Bronchial epithelial cell (primary cell): ENCODE results near the gene FOXO6. TPM values are rescaled to one million over a fixed set of nuclear protein-coding genes. Genes with fewer than 3 reads are reported as not detected.

Experiments
- DNase-seq: peaks from one replicate; pipeline ENCODE4 v3.0.0-alpha.2; 2010; ENCODE audit warnings: low read depth
- FAIRE-seq: peaks from 2 replicates; lab custom pipeline; 2011; peaks lifted over from hg19 to GRCh38; lab: Jason Lieb, UNC
- H3K27me3 ChIP-seq: 2 replicates; pipeline ENCODE4 v1.5.1; 2011; ENCODE audit warnings: low read length; ENCODE audit not compliant: control insufficient read depth, insufficient read depth
- H3K36me3 ChIP-seq: 2 replicates; pipeline ENCODE4 v1.5.1; 2011; ENCODE audit warnings: low read length; ENCODE audit not compliant: control insufficient read depth, insufficient read depth
- H3K4me3 ChIP-seq: 2 replicates; pipeline ENCODE4 v1.5.1; 2011; ENCODE audit warnings: mild to moderate bottlenecking, low read depth, low read length, control low read depth
- total RNA-seq: library from RNA; depleted of rRNA; stranded (reverse); fragments of >200 nt; gene quantifications from 2 replicates; pipeline ENCODE4 v1.2.1, GENCODE V29; 2014
- TF ChIP-seq, protein P1 (sequence below): IDR thresholded peaks from 2 replicates; pipeline ENCODE4 v1.5.1; 2011; ENCODE audit warnings: mild to moderate bottlenecking, moderate library complexity, low read length, control low read depth, inconsistent platforms; ENCODE audit not compliant: insufficient read depth, severe bottlenecking

Gene FOXO6
- total RNA-seq, 1 donor from 2014 or later: not detected

DNA sequence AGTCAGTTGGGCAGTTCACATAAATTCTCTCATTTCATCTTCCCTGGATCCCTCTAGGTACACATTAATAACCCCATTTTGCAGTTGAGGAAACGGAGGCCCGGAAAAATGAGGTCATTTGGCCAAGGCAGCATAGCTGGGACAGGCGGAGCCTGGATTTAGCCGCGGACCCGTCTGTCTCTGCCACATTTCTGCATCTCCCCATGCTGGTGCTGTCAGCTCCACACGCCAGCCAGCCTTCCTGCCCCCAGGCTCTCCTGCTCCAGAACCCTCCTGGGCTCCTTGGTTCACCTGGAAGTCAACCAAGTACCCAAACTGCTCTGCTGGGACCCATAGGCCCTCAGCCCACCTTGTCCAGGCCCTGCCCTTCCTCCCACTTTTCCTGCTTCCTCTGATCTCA, 7.6 kb downstream of the FOXO6 start:
- no peak for DNase-seq
- H3K27me3 ChIP-seq: peaks cover 19% of the 10 kb centered on the region
- FAIRE-seq: no peak
- H3K36me3 ChIP-seq: no peaks in the 10 kb centered on the region
- TF ChIP-seq, protein P1, sequence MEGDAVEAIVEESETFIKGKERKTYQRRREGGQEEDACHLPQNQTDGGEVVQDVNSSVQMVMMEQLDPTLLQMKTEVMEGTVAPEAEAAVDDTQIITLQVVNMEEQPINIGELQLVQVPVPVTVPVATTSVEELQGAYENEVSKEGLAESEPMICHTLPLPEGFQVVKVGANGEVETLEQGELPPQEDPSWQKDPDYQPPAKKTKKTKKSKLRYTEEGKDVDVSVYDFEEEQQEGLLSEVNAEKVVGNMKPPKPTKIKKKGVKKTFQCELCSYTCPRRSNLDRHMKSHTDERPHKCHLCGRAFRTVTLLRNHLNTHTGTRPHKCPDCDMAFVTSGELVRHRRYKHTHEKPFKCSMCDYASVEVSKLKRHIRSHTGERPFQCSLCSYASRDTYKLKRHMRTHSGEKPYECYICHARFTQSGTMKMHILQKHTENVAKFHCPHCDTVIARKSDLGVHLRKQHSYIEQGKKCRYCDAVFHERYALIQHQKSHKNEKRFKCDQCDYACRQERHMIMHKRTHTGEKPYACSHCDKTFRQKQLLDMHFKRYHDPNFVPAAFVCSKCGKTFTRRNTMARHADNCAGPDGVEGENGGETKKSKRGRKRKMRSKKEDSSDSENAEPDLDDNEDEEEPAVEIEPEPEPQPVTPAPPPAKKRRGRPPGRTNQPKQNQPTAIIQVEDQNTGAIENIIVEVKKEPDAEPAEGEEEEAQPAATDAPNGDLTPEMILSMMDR: no peak
- no peak overlapping the region for H3K4me3 ChIP-seq

DNA sequence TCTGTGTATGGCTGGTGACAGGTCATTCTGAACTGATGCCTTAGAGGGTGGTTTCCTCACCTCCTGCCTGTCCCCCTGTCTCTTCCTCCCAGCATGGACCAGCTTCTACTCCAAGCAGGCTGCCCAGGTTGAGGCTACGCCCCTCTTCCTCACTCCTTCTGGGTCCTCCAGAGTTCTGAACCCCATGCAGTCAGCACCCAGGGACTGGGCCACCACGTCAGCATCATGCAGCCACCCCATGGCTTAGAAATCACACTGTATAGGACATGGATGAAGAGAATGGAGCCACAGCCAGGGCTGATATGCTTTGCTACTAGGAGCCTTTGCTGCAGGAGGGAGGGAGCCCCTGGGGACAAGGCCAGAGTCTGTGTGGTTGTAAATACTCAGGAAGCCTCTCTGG, 8.3 kb downstream of the FOXO6 start:
- DNase-seq (no peak), FAIRE-seq (no peak)
- Histone ChIP-seq H3K4me3 (no peak overlapping the region), H3K36me3 (no peaks in the 10 kb centered on the region), H3K27me3 (peaks cover 17% of the 10 kb centered on the region)
- TF ChIP-seq, protein P1: no peak

DNA sequence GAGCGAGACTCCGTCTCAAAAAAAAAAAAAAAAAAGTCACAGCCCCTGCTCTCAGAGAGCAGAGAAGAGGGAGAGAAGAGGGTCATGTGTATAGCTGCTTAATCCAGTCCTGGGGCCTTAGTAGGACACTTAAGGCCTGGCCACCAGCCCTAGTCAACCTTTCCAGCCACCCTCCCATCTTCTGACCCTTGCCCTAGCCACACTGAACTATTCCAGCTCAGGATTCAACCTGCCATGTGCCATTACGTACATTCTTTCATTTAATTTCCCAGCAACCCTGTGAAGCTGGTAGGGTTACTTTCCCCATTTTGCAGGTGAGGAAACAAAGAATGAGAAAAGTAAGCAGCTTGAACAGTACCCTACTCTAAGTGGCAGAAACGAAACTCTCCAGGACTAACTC, 9.0 kb downstream of the FOXO6 start:
- FAIRE-seq: no peak
- Histone ChIP-seq H3K4me3 (no peak overlapping the region), H3K27me3 (peaks cover 17% of the 10 kb centered on the region), H3K36me3 (no peaks in the 10 kb centered on the region)
- no peak for DNase-seq
- TF ChIP-seq, protein P1: no peak

- TF ChIP-seq, protein P1: no peak
- no peak for FAIRE-seq
- Histone ChIP-seq H3K27me3 (peaks cover 13% of the 10 kb centered on the region), H3K4me3 (no peak overlapping the region), H3K36me3 (no peaks in the 10 kb centered on the region)
- no peak for DNase-seq
Observed at GRCh38 chr1:41370756-41371420, 9.7 kb downstream of the FOXO6 start.

- H3K27me3 ChIP-seq: peaks cover 12% of the 10 kb centered on the region
- DNase-seq: no peak
- TF ChIP-seq, protein P1: no peak
- FAIRE-seq: no peak
- H3K36me3 ChIP-seq: no peaks in the 10 kb centered on the region
- H3K4me3 ChIP-seq: no peak overlapping the region
Observed at GRCh38 chr1:41371630-41372599, 10.7 kb downstream of the FOXO6 start.
